ENCODE results near the gene KLHDC9. TPM values are rescaled to one million over a fixed set of nuclear protein-coding genes. Genes with fewer than 3 reads are reported as not detected.
"Not testable (repeated sequence)": the region's sequence is repeated elsewhere in the genome, so short reads cannot be mapped to it uniquely, and the experiment has no call there.

The KLHDC9 gene
- total and polyA plus RNA-seq, 2 donors (not counting 1 experiment from before 2014, with no cell fraction given): 0.95 to 3.0 TPM

DNA sequence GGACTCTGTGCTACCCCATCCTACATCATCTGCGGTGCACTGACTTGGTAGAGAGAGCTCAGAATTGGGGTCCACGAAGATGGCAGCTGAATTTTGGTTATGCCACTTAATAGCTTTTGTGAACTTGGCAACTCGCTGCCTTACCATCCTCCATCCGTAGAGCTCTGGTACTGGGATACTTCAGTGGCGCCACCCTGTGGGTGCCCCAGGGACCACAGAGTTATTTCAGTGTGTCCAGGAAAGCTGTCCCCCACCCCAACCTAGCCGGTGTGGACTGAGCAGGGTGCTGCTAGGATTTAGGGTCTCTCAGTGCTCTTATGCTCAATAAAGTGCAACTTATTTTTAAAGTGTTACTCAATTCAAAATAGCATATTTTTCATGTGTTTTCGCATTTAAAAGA is 43.4 kb upstream of the KLHDC9 start:
- no peak overlapping the region for H2AFZ ChIP-seq (ENCODE audit: low read length)
- H3K4me2 ChIP-seq (ENCODE audit: extremely low read depth, insufficient read depth, low read length): no peak overlapping the region
- no peaks in the 10 kb centered on the region for H4K20me1 ChIP-seq (ENCODE audit: control insufficient read depth, extremely low read depth, insufficient read depth, low read length)
- H3K27ac ChIP-seq (ENCODE audit: insufficient read depth, low read length): no peak overlapping the region
- no peak for TF ChIP-seq EZH2 (IDR thresholded peaks at IDR 0.05; ENCODE audit: low read length, missing control alignments)
- TF ChIP-seq, protein P1, sequence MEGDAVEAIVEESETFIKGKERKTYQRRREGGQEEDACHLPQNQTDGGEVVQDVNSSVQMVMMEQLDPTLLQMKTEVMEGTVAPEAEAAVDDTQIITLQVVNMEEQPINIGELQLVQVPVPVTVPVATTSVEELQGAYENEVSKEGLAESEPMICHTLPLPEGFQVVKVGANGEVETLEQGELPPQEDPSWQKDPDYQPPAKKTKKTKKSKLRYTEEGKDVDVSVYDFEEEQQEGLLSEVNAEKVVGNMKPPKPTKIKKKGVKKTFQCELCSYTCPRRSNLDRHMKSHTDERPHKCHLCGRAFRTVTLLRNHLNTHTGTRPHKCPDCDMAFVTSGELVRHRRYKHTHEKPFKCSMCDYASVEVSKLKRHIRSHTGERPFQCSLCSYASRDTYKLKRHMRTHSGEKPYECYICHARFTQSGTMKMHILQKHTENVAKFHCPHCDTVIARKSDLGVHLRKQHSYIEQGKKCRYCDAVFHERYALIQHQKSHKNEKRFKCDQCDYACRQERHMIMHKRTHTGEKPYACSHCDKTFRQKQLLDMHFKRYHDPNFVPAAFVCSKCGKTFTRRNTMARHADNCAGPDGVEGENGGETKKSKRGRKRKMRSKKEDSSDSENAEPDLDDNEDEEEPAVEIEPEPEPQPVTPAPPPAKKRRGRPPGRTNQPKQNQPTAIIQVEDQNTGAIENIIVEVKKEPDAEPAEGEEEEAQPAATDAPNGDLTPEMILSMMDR (conservative IDR thresholded peaks at IDR 0.05 in 1 of 2, IDR thresholded peaks at IDR 0.05 in 1 of 2; ENCODE audit: low read depth in 1 of 2, low read length in 2 of 2): no peak
- H3K27me3 ChIP-seq (ENCODE audit: control insufficient read depth, insufficient read depth, low read length): no peaks in the 10 kb centered on the region
- no peak for DNase-seq (ENCODE audit: low read depth in 2 of 2)
- H3K4me1 ChIP-seq (ENCODE audit: control insufficient read depth, extremely low read depth, insufficient read depth, low read length): no peaks in the 10 kb centered on the region
- H3K9ac ChIP-seq (ENCODE audit: insufficient read depth, low read length): no peak overlapping the region
- no peak overlapping the region for H3K4me3 ChIP-seq (replicated peaks in 1 of 4; ENCODE audit: control extremely low read depth in 1 of 4, insufficient read depth in 1 of 4, low read depth in 3 of 4, low read length in 4 of 4)
- no peaks in the 10 kb centered on the region for H3K36me3 ChIP-seq (ENCODE audit: control insufficient read depth, insufficient read depth, low read length)
- no peaks in the 10 kb centered on the region for H3K9me3 ChIP-seq (ENCODE audit: control insufficient read depth, insufficient read depth, low read depth, low read length)
- H3K79me2 ChIP-seq (ENCODE audit: control insufficient read depth, insufficient read depth, low read length): no peaks in the 10 kb centered on the region

DNA sequence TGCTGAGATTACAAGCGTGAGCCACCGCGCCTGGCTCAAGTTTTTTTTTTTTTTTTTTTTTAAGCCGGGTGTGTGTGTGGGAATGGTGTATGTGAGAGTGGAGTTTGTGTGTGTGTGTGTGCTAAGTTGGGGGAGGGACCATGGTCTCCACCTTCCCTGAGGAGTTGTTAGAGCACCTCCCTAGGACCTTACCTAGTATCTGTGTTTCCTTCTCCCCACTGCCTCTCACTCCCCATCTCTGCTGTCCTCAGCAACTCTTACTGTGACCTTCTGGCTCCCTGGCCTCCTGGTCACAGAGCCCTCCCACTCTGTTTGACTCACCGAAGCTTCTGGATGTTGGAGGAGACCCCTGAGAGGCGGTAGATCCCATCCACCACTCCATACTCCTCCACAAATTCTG is 38.9 kb upstream of the KLHDC9 start:
- H3K9me3 ChIP-seq (ENCODE audit: control insufficient read depth, insufficient read depth, low read depth, low read length): no peaks in the 10 kb centered on the region
- no peak overlapping the region for H2AFZ ChIP-seq (ENCODE audit: low read length)
- H3K27me3 ChIP-seq (ENCODE audit: control insufficient read depth, insufficient read depth, low read length): no peaks in the 10 kb centered on the region
- H3K4me2 ChIP-seq (ENCODE audit: extremely low read depth, insufficient read depth, low read length): no peak overlapping the region
- H3K4me3 ChIP-seq (replicated peaks in 1 of 4; ENCODE audit: control extremely low read depth in 1 of 4, insufficient read depth in 1 of 4, low read depth in 3 of 4, low read length in 4 of 4): no peak overlapping the region
- H3K27ac ChIP-seq (ENCODE audit: insufficient read depth, low read length): no peak overlapping the region
- H3K9ac ChIP-seq (ENCODE audit: insufficient read depth, low read length): no peak overlapping the region
- no peaks in the 10 kb centered on the region for H3K79me2 ChIP-seq (ENCODE audit: control insufficient read depth, insufficient read depth, low read length)
- H3K36me3 ChIP-seq (ENCODE audit: control insufficient read depth, insufficient read depth, low read length): no peaks in the 10 kb centered on the region
- no peaks in the 10 kb centered on the region for H4K20me1 ChIP-seq (ENCODE audit: control insufficient read depth, extremely low read depth, insufficient read depth, low read length)
- no peak for TF ChIP-seq EZH2 (IDR thresholded peaks at IDR 0.05; ENCODE audit: low read length, missing control alignments)
- TF ChIP-seq, protein P1 (conservative IDR thresholded peaks at IDR 0.05 in 1 of 2, IDR thresholded peaks at IDR 0.05 in 1 of 2; ENCODE audit: low read depth in 1 of 2, low read length in 2 of 2): no peak
- DNase-seq (ENCODE audit: low read depth in 2 of 2): no peak
- no peaks in the 10 kb centered on the region for H3K4me1 ChIP-seq (ENCODE audit: control insufficient read depth, extremely low read depth, insufficient read depth, low read length)

DNA sequence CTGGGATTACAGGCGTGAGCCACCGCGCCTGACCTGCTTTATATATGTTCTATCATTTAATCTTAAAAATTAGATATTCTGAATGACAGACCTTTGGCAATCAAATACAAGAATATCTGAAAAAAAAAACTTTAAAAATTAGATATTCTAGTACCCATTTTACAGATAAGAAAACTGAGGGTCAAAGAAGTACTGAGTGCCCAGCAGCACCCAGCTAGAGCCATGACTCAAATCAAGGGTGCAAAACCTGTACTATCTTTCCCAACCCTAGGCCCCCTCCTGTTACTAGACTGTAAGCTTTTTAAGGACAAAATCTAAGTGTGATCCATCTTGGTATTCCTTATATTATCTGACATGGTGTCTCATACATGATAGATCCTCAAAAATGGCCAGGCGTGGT is 36.7 kb upstream of the KLHDC9 start:
- H3K4me2 ChIP-seq (ENCODE audit: extremely low read depth, insufficient read depth, low read length): no peak overlapping the region
- no peaks in the 10 kb centered on the region for H3K36me3 ChIP-seq (ENCODE audit: control insufficient read depth, insufficient read depth, low read length)
- H3K9ac ChIP-seq (ENCODE audit: insufficient read depth, low read length): no peak overlapping the region
- H3K79me2 ChIP-seq (ENCODE audit: control insufficient read depth, insufficient read depth, low read length): no peaks in the 10 kb centered on the region
- H3K27ac ChIP-seq (ENCODE audit: insufficient read depth, low read length): no peak overlapping the region
- TF ChIP-seq EZH2 (IDR thresholded peaks at IDR 0.05; ENCODE audit: low read length, missing control alignments): no peak
- TF ChIP-seq, protein P1 (conservative IDR thresholded peaks at IDR 0.05 in 1 of 2, IDR thresholded peaks at IDR 0.05 in 1 of 2; ENCODE audit: low read depth in 1 of 2, low read length in 2 of 2): no peak
- no peak overlapping the region for H3K4me3 ChIP-seq (replicated peaks in 1 of 4; ENCODE audit: control extremely low read depth in 1 of 4, insufficient read depth in 1 of 4, low read depth in 3 of 4, low read length in 4 of 4)
- no peaks in the 10 kb centered on the region for H4K20me1 ChIP-seq (ENCODE audit: control insufficient read depth, extremely low read depth, insufficient read depth, low read length)
- H3K9me3 ChIP-seq (ENCODE audit: control insufficient read depth, insufficient read depth, low read depth, low read length): no peaks in the 10 kb centered on the region
- DNase-seq (ENCODE audit: low read depth in 2 of 2): no peak
- H2AFZ ChIP-seq (ENCODE audit: low read length): no peak overlapping the region
- no peaks in the 10 kb centered on the region for H3K4me1 ChIP-seq (ENCODE audit: control insufficient read depth, extremely low read depth, insufficient read depth, low read length)
- H3K27me3 ChIP-seq (ENCODE audit: control insufficient read depth, insufficient read depth, low read length): no peaks in the 10 kb centered on the region

DNA sequence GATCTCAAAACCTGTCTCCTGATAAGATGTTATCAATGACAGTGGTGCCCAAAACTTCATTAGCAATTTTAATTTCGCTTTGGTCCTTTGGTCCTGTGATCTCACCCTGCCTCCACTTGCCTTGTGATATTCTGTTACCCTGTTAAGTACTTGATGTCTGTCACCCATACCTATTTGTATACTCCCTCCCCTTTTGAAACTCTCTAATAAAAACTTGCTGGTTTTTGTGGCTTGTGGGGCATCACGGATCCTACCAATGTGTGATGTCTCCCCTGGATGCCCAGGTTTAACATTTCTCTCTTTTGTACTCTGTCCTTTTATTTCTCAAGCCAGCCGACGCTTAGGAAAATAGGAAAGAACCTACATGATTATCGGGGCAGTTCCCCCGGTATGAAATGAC is 34.2 kb upstream of the KLHDC9 start:
- not testable (repeated sequence) for H3K9me3 ChIP-seq (ENCODE audit: control insufficient read depth, insufficient read depth, low read depth, low read length); DNase-seq (ENCODE audit: low read depth in 2 of 2); H3K27ac ChIP-seq (ENCODE audit: insufficient read depth, low read length); H3K79me2 ChIP-seq (ENCODE audit: control insufficient read depth, insufficient read depth, low read length); H3K4me1 ChIP-seq (ENCODE audit: control insufficient read depth, extremely low read depth, insufficient read depth, low read length); H4K20me1 ChIP-seq (ENCODE audit: control insufficient read depth, extremely low read depth, insufficient read depth, low read length); H3K27me3 ChIP-seq (ENCODE audit: control insufficient read depth, insufficient read depth, low read length); H3K9ac ChIP-seq (ENCODE audit: insufficient read depth, low read length); H2AFZ ChIP-seq (ENCODE audit: low read length); H3K36me3 ChIP-seq (ENCODE audit: control insufficient read depth, insufficient read depth, low read length); H3K4me2 ChIP-seq (ENCODE audit: extremely low read depth, insufficient read depth, low read length); H3K4me3 ChIP-seq (replicated peaks in 1 of 4; ENCODE audit: control extremely low read depth in 1 of 4, insufficient read depth in 1 of 4, low read depth in 3 of 4, low read length in 4 of 4)

DNA sequence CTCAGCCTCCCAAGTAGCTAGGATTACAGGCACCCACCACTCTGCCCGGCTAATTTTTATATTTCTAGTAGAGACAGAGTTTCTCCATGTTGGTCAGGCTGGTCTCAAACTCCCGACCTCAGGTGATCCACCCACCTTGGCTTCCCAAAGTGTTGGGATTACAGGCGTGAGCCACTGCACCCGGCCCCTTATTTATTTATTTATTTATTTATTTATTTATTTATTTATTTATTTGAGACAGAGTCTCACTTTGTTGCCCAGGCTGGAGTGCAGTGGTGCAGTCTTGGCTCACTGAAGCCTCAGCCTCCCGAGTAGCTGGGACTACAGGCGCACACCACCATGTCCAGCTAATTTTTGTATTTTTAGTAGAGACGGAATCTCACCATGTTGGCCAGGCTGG is 32.5 kb upstream of the KLHDC9 start:
- H3K4me3 ChIP-seq (replicated peaks in 1 of 4; ENCODE audit: control extremely low read depth in 1 of 4, insufficient read depth in 1 of 4, low read depth in 3 of 4, low read length in 4 of 4); H3K9me3 ChIP-seq (ENCODE audit: control insufficient read depth, insufficient read depth, low read depth, low read length); H2AFZ ChIP-seq (ENCODE audit: low read length); H3K27ac ChIP-seq (ENCODE audit: insufficient read depth, low read length); H3K4me1 ChIP-seq (ENCODE audit: control insufficient read depth, extremely low read depth, insufficient read depth, low read length); H3K27me3 ChIP-seq (ENCODE audit: control insufficient read depth, insufficient read depth, low read length); H3K9ac ChIP-seq (ENCODE audit: insufficient read depth, low read length); H3K4me2 ChIP-seq (ENCODE audit: extremely low read depth, insufficient read depth, low read length); DNase-seq (ENCODE audit: low read depth in 2 of 2); H3K36me3 ChIP-seq (ENCODE audit: control insufficient read depth, insufficient read depth, low read length); H4K20me1 ChIP-seq (ENCODE audit: control insufficient read depth, extremely low read depth, insufficient read depth, low read length); H3K79me2 ChIP-seq (ENCODE audit: control insufficient read depth, insufficient read depth, low read length): not testable (repeated sequence)

Data from fibroblast of lung (primary cell).